HTR-8/SVneo (cell line): ENCODE results near the gene PTP4A2.
"Not testable (repeated sequence)": the region's sequence is repeated elsewhere in the genome, so short reads cannot be mapped to it uniquely, and the experiment has no call there.

ENCODE experiments used
- DNase-seq: peaks from one replicate; pipeline ENCODE4 v3.0.0; 2011; ENCODE audit warnings: low spot score, mixed read lengths; ENCODE audit not compliant: insufficient read length
- FAIRE-seq: peaks from 2 replicates; lab custom pipeline; 2011; peaks lifted over from hg19 to GRCh38; lab: Jason Lieb, UNC

The PTP4A2 gene

GRCh38 chr1:31926853-31927660, 11.1 kb downstream of the PTP4A2 start:
- FAIRE-seq (no peak), DNase-seq (no peak)

DNA sequence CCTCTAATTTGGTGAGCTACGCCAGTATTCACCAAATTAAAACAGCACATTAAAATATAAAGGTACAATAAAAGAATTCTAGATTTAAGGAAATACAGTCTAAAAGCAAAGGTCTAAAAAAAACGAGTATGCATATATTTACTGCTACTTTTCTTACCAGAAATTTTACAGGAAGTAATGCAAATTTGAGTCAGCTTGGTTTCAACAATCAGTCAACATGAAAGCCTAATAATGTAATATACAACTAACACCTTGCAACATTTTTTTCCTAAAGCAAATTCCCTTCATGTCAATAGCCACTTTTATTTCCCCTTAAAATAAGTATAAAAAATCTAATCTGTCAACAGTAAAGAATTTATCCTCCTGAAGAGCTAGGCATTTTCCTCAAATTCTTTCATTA, 11.9 kb downstream of the PTP4A2 start:
- FAIRE-seq: no peak
- DNase-seq: no peak

DNA sequence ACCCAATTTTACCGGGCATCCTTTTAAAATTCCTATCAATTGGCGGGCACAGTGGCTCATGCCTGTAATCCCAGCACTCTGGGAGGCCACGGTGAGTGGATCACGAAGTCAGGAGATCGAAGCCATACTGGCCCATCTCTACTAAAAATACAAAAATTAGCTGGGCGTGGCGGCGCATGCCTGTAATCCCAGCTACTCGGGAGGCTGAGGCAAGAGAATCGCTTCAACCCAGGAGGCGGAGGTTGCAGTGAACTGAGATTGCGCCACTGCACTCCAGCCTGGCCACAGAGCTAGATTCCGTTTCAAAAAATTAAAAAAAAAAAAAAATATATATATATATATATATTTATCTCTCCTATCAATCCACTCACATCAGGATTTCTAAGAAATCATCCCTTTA, 12.3 kb downstream of the PTP4A2 start:
- not testable (repeated sequence) for DNase-seq, FAIRE-seq

GRCh38 chr1:31924839-31925238, 13.3 kb downstream of the PTP4A2 start:
- DNase-seq: no peak
- no peak for FAIRE-seq

GRCh38 chr1:31923901-31924535, 14.2 kb downstream of the PTP4A2 start:
- no peak for DNase-seq
- FAIRE-seq: no peak

DNA sequence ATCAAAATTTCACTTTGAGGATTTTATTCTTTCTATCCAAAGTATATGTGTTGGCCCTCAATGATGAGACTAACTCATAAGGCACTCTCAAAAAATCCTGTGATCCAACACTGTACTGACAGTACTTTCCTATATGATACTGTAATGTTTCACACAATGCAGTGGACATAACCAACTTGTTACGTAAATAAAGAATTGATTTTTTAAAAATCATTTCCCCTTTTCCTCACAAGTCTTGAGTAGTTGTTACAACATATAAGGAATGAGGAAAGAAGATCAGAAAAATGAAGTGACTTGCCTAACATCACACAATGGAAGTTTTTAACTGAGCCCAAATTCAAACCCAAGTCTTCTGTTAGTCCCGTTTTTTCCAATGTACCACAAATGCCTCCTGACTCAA, 17.2 kb downstream of the PTP4A2 start:
- DNase-seq (no peak), FAIRE-seq (no peak)

DNA sequence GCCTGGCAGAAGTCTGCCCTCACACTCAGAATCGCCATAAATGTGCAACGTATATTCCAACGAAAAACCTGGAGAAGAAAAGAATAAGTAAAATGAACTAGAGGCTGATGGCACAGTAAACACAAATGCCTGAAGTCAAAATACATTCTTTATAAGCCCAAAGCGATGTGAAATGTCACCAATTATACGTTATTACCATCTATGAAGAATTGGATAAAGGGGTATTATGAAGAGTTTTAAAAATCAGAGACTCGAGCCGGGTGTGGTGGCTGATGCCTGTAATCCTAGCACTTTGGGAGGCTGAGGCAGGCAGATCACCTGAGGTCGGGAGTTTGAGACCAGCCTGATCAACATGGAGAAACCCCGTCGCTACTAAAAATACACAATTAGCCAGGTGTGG, 18.6 kb downstream of the PTP4A2 start:
- FAIRE-seq: no peak
- no peak for DNase-seq

- FAIRE-seq (no peak), DNase-seq (no peak)
Measured at GRCh38 chr1:31915438-31915837, 22.7 kb downstream of the PTP4A2 start.

- no peak for FAIRE-seq
- DNase-seq: no peak
Measured at GRCh38 chr1:31913968-31914367, 24.2 kb downstream of the PTP4A2 start.

GRCh38 chr1:31912839-31913239, 25.3 kb downstream of the PTP4A2 start:
- DNase-seq (no peak), FAIRE-seq (no peak)

- DNase-seq: no peak
- no peak for FAIRE-seq
Measured at GRCh38 chr1:31911994-31912780, 26.0 kb downstream of the PTP4A2 start.

DNA sequence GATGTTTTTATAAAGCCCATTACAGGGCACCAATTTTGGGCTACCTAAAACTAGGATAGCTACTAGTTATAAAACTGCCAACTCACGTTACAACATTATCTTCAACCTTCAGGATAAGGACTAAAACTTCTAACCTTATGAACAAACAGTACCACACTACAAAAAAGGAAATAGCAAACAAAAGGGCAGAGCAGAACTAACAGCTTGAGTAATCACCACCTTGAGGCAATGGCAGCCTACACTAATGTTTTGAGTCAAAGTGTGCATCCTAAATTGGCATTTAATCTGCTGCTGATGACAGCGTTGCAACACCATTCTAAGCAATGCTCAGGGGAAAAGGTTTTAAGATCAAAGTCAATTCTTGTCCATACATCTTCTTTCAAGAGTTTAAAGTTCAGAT, 27.2 kb downstream of the PTP4A2 start:
- DNase-seq (no peak), FAIRE-seq (no peak)

- DNase-seq (no peak), FAIRE-seq (no peak)
Measured at GRCh38 chr1:31909691-31910090, 28.5 kb downstream of the PTP4A2 start.

DNA sequence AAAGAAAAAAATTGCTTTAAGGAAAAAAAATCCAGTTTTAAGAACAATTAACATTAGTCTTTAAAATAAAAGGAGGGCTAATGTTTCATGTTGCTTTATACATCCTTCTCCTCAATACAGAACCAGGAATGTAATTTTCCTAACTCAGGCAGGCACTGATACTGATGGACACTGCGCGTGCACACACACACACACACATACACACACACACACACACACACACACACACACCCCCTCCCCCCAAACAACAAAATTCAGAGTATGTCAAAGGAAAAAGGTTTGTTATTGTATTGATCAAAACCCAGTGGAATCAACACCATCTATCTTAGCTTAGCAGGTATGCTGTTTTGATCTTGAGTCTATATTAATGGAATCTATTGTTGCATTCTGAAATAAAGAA, 31.6 kb downstream of the PTP4A2 start:
- no peak for FAIRE-seq

GRCh38 chr1:31905681-31906080, 32.5 kb downstream of the PTP4A2 start:
- FAIRE-seq (no peak), DNase-seq (no peak)

More for the DNA sequence above, 31.6 kb downstream of the PTP4A2 start:
- DNase-seq: no peak

DNA sequence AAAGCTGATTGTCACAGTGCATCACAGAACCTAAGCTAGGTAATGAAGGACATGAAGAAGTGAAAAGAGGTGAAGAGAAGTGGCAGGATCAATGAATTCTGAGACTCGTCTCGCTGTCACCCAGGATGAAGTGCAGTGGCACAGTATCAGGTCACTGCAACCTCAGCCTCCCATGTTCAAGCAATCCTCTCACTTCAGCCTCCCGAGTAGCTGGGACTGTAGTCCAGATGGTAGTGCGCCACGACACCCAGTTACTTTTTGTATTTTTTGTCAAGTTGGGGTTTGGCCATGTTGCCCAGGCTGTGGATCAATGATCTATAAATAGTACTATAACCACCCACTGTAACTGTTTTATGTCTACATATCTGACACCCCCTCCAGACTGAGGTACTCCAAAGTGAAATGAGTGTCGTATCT, 33.1 kb downstream of the PTP4A2 start:
- FAIRE-seq (no peak), DNase-seq (no peak)

GRCh38 chr1:31904339-31905092, 33.7 kb downstream of the PTP4A2 start:
- DNase-seq (no peak), FAIRE-seq (no peak)

GRCh38 chr1:31902510-31902860, 35.7 kb downstream of the PTP4A2 start:
- DNase-seq (no peak), FAIRE-seq (no peak)

- DNase-seq: no peak
- no peak for FAIRE-seq
Measured at GRCh38 chr1:31901838-31902509, 36.2 kb downstream of the PTP4A2 start.

GRCh38 chr1:31900790-31901189, 37.4 kb downstream of the PTP4A2 start:
- DNase-seq (no peak), FAIRE-seq (no peak)
